ENCODE data around the gene MARCHF3.
A peak's percentile ranks its signal among the peaks of the same experiment; 100 is the strongest.

MARCHF3 gene

GRCh38 chr5:126983874-126984266 is 46.5 kb downstream of the MARCHF3 start:
- no peak for DNase-seq (ENCODE audit: low read depth, low spot score)

GRCh38 chr5:126982926-126983873 is 47.2 kb downstream of the MARCHF3 start:
- DNase-seq (ENCODE audit: low read depth, low spot score), result no peak

GRCh38 chr5:126982202-126982601 is 48.2 kb downstream of the MARCHF3 start:
- no peak for DNase-seq (ENCODE audit: low read depth, low spot score)

GRCh38 chr5:126981701-126982100 is 48.7 kb downstream of the MARCHF3 start:
- DNase-seq (ENCODE audit: low read depth, low spot score), result no peak

- DNase-seq (ENCODE audit: low read depth, low spot score), result no peak
Measured at GRCh38 chr5:126981222-126981621, 49.1 kb downstream of the MARCHF3 start.

- DNase-seq (ENCODE audit: low read depth, low spot score), result no peak
Measured at GRCh38 chr5:126978258-126978657, 52.1 kb downstream of the MARCHF3 start.

- DNase-seq (ENCODE audit: low read depth, low spot score), result no peak
Measured at GRCh38 chr5:126976520-126977172, 53.7 kb downstream of the MARCHF3 start.

GRCh38 chr5:126975796-126976195 is 54.6 kb downstream of the MARCHF3 start:
- DNase-seq (ENCODE audit: low read depth, low spot score), result no peak

- DNase-seq (ENCODE audit: low read depth, low spot score), result no peak
Measured at GRCh38 chr5:126973193-126973592, 57.2 kb downstream of the MARCHF3 start.

GRCh38 chr5:126972062-126972895 is 58.1 kb downstream of the MARCHF3 start:
- DNase-seq (ENCODE audit: low read depth, low spot score), result no peak

GRCh38 chr5:126971455-126972031 is 58.8 kb downstream of the MARCHF3 start:
- DNase-seq (ENCODE audit: low read depth, low spot score), result no peak

GRCh38 chr5:126970517-126971017 is 59.8 kb downstream of the MARCHF3 start:
- DNase-seq (ENCODE audit: low read depth, low spot score), result peak; percentile 77

GRCh38 chr5:126969548-126969947 is 60.8 kb downstream of the MARCHF3 start:
- DNase-seq (ENCODE audit: low read depth, low spot score), result no peak

- DNase-seq (ENCODE audit: low read depth, low spot score), result peak; percentile 24
Measured at GRCh38 chr5:126967808-126968466, 62.4 kb downstream of the MARCHF3 start.

- no peak for DNase-seq (ENCODE audit: low read depth, low spot score)
Measured at GRCh38 chr5:126965487-126965886, 64.9 kb downstream of the MARCHF3 start.

- DNase-seq (ENCODE audit: low read depth, low spot score), result peak; percentile 33
Measured at GRCh38 chr5:126965061-126965475, 65.3 kb downstream of the MARCHF3 start.

GRCh38 chr5:126963822-126964375 is 66.5 kb downstream of the MARCHF3 start:
- no peak for DNase-seq (ENCODE audit: low read depth, low spot score)

GRCh38 chr5:126961702-126962101 is 68.7 kb downstream of the MARCHF3 start:
- DNase-seq (ENCODE audit: low read depth, low spot score), result no peak

GRCh38 chr5:126961128-126961527 is 69.2 kb downstream of the MARCHF3 start:
- DNase-seq (ENCODE audit: low read depth, low spot score), result no peak

GRCh38 chr5:126959188-126959587 is 71.2 kb downstream of the MARCHF3 start:
- no peak for DNase-seq (ENCODE audit: low read depth, low spot score)
